Measurements from ENCODE around the gene LSM14A.

GRCh38 chr19:34127684-34128189 is 44.6 kb upstream of the LSM14A start:
- no peak for TF ChIP-seq CTCF (IDR thresholded peaks at IDR 0.05)
- TF ChIP-seq POLR2A (IDR thresholded peaks at IDR 0.05) = no peak
- no peak for TF ChIP-seq POLR2AphosphoS5 (IDR thresholded peaks at IDR 0.05)

Measured in prostate gland (tissue), 2 donors.